ENCODE results near the gene EIF3D.

DNA sequence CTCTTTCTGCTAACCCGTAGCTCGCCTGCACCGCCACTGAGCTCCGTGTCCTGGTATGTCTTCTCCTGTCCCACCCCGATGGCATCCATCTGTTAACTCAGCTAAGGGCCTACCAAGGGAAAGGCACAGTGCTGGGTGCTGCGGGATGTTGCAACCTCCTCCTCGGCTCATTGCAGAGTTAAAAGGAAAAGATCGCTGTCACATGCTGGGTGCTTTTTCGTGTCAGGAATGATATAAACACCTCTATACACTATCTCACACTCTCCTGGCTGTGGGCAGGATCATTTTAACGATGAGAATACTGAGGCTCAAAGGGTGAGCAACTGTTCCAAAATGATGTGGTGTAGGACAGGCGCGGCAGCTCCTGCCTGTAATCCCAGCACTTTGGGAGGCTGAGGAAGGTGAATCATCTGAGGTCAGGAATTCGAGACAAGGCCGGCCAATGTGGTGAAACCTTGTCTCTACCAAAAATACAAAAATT is 57.6 kb downstream of the EIF3D start:
- TF ChIP-seq EZH2 (IDR thresholded peaks at IDR 0.05; ENCODE audit: low read depth, unreplicated experiment) (no peak), EZH2phosphoT487 (IDR thresholded peaks at IDR 0.05; ENCODE audit: unreplicated experiment) (no peak), POLR2AphosphoS5 (IDR thresholded peaks at IDR 0.05; ENCODE audit: low read depth) (no peak), ZNF331 (CRISPR knock-in tag; IDR thresholded peaks at IDR 0.05; ENCODE audit: low read depth) (no peak), JUNB (IDR thresholded peaks at IDR 0.05; ENCODE audit: unreplicated experiment) (no peak), ZNF114 (CRISPR knock-in tag; IDR thresholded peaks at IDR 0.05) (no peak), CREB1 (CRISPR knock-in tag; IDR thresholded peaks at IDR 0.05; ENCODE audit: low read depth) (no peak)
- TF ChIP-seq, protein P1, sequence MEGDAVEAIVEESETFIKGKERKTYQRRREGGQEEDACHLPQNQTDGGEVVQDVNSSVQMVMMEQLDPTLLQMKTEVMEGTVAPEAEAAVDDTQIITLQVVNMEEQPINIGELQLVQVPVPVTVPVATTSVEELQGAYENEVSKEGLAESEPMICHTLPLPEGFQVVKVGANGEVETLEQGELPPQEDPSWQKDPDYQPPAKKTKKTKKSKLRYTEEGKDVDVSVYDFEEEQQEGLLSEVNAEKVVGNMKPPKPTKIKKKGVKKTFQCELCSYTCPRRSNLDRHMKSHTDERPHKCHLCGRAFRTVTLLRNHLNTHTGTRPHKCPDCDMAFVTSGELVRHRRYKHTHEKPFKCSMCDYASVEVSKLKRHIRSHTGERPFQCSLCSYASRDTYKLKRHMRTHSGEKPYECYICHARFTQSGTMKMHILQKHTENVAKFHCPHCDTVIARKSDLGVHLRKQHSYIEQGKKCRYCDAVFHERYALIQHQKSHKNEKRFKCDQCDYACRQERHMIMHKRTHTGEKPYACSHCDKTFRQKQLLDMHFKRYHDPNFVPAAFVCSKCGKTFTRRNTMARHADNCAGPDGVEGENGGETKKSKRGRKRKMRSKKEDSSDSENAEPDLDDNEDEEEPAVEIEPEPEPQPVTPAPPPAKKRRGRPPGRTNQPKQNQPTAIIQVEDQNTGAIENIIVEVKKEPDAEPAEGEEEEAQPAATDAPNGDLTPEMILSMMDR (conservative IDR thresholded peaks at IDR 0.05; ENCODE audit: low read depth in 2 of 2) = no peak
- TF ChIP-seq, protein P2, sequence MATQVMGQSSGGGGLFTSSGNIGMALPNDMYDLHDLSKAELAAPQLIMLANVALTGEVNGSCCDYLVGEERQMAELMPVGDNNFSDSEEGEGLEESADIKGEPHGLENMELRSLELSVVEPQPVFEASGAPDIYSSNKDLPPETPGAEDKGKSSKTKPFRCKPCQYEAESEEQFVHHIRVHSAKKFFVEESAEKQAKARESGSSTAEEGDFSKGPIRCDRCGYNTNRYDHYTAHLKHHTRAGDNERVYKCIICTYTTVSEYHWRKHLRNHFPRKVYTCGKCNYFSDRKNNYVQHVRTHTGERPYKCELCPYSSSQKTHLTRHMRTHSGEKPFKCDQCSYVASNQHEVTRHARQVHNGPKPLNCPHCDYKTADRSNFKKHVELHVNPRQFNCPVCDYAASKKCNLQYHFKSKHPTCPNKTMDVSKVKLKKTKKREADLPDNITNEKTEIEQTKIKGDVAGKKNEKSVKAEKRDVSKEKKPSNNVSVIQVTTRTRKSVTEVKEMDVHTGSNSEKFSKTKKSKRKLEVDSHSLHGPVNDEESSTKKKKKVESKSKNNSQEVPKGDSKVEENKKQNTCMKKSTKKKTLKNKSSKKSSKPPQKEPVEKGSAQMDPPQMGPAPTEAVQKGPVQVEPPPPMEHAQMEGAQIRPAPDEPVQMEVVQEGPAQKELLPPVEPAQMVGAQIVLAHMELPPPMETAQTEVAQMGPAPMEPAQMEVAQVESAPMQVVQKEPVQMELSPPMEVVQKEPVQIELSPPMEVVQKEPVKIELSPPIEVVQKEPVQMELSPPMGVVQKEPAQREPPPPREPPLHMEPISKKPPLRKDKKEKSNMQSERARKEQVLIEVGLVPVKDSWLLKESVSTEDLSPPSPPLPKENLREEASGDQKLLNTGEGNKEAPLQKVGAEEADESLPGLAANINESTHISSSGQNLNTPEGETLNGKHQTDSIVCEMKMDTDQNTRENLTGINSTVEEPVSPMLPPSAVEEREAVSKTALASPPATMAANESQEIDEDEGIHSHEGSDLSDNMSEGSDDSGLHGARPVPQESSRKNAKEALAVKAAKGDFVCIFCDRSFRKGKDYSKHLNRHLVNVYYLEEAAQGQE (IDR thresholded peaks at IDR 0.05; ENCODE audit: unreplicated experiment) = no peak
- TF ChIP-seq, protein P3, sequence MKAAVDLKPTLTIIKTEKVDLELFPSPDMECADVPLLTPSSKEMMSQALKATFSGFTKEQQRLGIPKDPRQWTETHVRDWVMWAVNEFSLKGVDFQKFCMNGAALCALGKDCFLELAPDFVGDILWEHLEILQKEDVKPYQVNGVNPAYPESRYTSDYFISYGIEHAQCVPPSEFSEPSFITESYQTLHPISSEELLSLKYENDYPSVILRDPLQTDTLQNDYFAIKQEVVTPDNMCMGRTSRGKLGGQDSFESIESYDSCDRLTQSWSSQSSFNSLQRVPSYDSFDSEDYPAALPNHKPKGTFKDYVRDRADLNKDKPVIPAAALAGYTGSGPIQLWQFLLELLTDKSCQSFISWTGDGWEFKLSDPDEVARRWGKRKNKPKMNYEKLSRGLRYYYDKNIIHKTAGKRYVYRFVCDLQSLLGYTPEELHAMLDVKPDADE (IDR thresholded peaks at IDR 0.05) = no peak

Data from GM23338 (cell line).